ENCODE data around the gene HAAO.

DNA sequence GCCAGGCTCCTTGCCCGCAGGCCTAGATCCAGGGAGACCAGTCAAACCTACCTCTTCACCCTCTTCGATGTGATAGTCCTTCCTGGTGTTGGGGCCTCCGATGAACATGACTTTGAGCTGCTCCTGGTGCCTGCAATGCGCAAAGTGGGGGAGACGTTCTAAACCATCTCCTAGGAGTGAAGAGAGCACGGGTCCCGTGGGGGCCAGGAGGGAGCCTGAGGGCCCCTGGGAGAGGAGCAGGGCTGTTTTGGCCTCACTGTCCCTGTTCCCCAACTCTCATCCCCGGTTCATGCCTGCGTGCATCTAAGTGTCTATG, 3.9 kb downstream of the HAAO start:
- TF ChIP-seq, protein P1, sequence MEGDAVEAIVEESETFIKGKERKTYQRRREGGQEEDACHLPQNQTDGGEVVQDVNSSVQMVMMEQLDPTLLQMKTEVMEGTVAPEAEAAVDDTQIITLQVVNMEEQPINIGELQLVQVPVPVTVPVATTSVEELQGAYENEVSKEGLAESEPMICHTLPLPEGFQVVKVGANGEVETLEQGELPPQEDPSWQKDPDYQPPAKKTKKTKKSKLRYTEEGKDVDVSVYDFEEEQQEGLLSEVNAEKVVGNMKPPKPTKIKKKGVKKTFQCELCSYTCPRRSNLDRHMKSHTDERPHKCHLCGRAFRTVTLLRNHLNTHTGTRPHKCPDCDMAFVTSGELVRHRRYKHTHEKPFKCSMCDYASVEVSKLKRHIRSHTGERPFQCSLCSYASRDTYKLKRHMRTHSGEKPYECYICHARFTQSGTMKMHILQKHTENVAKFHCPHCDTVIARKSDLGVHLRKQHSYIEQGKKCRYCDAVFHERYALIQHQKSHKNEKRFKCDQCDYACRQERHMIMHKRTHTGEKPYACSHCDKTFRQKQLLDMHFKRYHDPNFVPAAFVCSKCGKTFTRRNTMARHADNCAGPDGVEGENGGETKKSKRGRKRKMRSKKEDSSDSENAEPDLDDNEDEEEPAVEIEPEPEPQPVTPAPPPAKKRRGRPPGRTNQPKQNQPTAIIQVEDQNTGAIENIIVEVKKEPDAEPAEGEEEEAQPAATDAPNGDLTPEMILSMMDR (IDR thresholded peaks at IDR 0.05), result no peak
- TF ChIP-seq POLR2A (IDR thresholded peaks at IDR 0.05) (no peak), EP300 (IDR thresholded peaks at IDR 0.05; ENCODE audit: low read depth) (no peak)

Data from transverse colon (tissue), 3 donors.